IPS DF 4.7 (cell line): Measurements from ENCODE around the gene SRSF5.
"Not testable (repeated sequence)": the region's sequence is repeated elsewhere in the genome, so short reads cannot be mapped to it uniquely, and the experiment has no call there.

Experiments used
- DNase-seq: peaks from one replicate; pipeline ENCODE4 v3.0.0-alpha.2; 2013; ENCODE audit warnings: low spot score; ENCODE audit errors: extremely low read depth

The SRSF5 gene

DNA sequence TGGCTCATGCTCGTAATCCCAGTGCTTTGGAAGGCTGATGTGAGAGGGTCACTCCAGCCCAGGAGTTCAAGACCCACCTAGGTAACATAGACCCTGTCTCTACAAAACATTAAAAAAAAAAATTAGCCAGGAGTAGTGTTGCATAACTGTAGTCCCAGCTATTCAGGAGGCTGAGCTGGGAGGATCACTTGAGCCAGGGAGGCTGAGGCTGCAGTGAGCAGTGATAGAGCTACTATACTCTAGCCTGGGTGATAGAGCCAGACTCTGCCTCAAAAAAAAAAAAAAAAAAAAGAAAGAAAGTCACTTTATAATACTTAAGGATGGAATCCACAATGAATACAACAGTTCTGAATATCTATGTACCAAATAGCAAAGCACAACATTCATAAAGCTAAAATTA, 40.2 kb downstream of the SRSF5 start:
- no peak for DNase-seq

GRCh38 chr14:69808919-69809808, 42.2 kb downstream of the SRSF5 start:
- DNase-seq = no peak

DNA sequence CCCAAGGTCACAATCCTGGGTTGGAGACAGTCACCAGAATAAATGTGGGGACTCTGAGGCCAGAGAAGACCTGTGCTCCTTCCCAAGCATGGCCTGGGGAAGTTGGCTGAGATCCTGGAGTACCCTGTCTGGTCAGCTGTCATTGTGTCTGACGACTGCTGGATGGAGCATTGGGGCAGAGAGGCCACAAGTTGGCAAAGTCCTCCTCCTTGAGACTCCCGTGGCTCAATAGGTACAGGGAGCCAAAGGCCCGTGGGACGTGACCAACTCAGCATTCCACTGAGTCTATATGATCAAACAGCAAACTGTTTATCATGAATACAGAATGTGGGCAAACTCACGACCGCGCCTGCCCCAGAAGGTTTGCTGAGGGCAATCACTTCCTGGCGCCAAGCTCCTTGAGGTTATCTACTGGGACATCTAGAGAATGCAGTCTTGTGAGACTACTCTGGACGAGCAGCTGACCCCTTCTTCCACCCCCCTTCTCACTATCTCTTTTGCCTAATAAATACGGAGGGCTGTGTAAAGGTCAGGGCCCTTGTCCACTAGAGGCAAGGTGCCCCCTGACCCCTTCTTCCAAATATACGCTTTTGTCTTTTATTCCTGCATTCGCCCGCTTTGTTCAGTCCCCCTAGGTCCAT, 44.4 kb downstream of the SRSF5 start:
- no peak for DNase-seq

- no peak for DNase-seq
These were observed 44.9 kb downstream of the SRSF5 start for GRCh38 chr14:69811868-69812252.

DNA sequence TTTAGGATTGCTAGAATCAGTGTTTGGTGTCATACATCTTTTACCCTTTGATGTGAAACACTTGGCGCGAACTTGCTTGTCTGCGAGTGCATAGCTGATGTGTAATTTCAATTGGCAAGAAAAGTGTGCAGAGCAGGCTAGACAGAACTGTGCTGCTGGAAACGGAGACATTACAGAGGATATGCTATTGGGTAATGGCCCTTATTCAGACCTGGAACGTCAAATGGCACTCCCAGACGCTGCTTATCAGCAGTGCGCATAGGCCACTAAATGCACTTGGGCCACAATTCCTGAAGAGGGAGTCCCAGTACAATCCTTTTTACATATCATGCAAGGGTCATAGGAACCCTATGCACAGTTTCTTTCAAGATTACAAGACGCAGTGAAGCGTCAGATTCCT, 45.8 kb downstream of the SRSF5 start:
- no peak for DNase-seq

DNA sequence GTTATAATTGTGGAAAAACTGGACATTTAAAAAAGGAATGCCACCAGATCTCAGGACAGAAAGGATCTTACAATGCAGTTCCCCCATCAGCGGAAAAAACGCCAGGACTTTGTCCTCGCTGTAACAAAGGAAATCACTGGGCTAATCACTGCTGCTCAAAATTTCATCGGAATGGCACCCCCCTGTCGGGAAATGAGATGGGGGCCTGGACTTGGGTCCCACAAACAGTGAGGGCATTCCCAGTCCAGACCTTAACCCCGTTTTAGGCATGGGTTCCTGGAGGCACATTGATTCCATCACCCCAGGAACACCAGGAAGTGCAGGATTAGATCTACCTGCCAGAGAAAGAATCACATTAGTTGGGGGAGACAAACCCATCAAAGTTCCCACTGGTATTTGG, 46.4 kb downstream of the SRSF5 start:
- DNase-seq = not testable (repeated sequence)

- no peak for DNase-seq
These were observed 47.5 kb downstream of the SRSF5 start for GRCh38 chr14:69814397-69814796.

- no peak for DNase-seq
These were observed 48.6 kb downstream of the SRSF5 start for GRCh38 chr14:69815556-69815955.

GRCh38 chr14:69816216-69816615, 49.3 kb downstream of the SRSF5 start:
- no peak for DNase-seq

- peak; percentile 68 for DNase-seq
These were observed 51.8 kb downstream of the SRSF5 start for GRCh38 chr14:69818758-69819191.

DNA sequence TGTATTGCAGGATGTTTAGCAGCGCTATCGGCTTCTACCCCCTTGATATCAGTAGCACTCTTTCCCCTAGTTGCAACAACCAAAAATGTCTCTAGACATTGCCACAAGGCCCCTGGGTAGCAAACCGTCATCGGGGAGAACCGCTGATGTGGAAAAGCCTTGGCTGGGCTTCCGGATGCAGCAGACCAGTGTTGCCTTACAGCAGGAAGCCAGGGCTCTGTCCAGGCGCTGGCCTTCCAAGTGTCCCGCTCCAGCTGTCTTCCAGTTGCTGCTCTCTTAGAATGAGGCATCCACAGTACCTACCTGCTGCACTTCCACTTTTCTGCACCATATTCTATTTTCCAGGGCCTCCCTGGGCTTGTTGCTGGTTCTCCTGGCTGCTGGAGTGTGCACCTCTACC, 52.7 kb downstream of the SRSF5 start:
- DNase-seq = no peak

DNA sequence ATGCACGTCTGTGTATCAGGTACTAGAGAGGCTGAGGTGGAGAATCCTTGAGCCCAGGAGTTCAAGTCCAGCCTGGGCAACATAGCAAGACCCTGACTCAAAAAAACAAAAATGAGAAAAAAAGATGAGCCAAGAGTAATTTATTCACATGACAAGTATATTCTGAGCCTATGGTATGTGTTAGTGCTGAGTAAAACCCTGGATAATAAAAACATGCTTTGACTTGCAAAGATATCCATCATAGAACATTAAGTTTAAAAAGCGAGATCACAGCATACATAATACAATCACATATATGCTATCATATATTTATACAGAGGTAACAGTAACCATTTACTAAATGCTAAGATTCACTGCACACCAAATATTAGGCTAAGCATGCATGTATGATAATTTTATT, 54.0 kb downstream of the SRSF5 start:
- DNase-seq = no peak
